Hepatocyte (in vitro differentiated cells): ENCODE results near the gene SFMBT2. TPM values are rescaled to one million over a fixed set of nuclear protein-coding genes. Genes with fewer than 3 reads are reported as not detected.

ENCODE experiments used
- DNase-seq: peaks from one replicate; pipeline ENCODE4 v3.0.0-alpha.2; 2016; ENCODE audit warnings: low spot score
- H2AFZ ChIP-seq: fragments of 200-600 bp; sonication (generic); 2 replicates; pipeline ENCODE4 v1.6.0; 2016; ENCODE audit warnings: antibody characterized with exemption, mild to moderate bottlenecking
- H3K27ac ChIP-seq: fragments of 200-600 bp; sonication (generic); 2 replicates; pipeline ENCODE4 v1.5.1; 2016; ENCODE audit warnings: mild to moderate bottlenecking
- H3K27me3 ChIP-seq: fragments of 200-600 bp; sonication (generic); 2 replicates; pipeline ENCODE4 v1.6.1; 2016
- H3K36me3 ChIP-seq: fragments of 200-600 bp; sonication (generic); replicated peaks from 2 replicates; pipeline ENCODE4 v1.5.1; 2016; ENCODE audit warnings: low read depth; ENCODE audit not compliant: insufficient read depth
- H3K4me1 ChIP-seq: fragments of 200-600 bp; sonication (generic); 2 replicates; pipeline ENCODE4 v1.5.1; 2016; ENCODE audit warnings: mild to moderate bottlenecking, moderate library complexity; ENCODE audit not compliant: insufficient read depth
- H3K4me2 ChIP-seq: fragments of 200-600 bp; sonication (generic); 2 replicates; pipeline ENCODE4 v1.6.0; 2016
- H3K4me3 ChIP-seq: fragments of 200-600 bp; sonication (generic); 2 replicates; pipeline ENCODE4 v1.5.1; 2016; ENCODE audit warnings: mild to moderate bottlenecking
- H3K79me2 ChIP-seq: fragments of 200-600 bp; sonication (generic); 2 replicates; pipeline ENCODE4 v1.6.0; 2017; ENCODE audit warnings: mild to moderate bottlenecking
- H3K9me2 ChIP-seq: fragments of 200-600 bp; sonication (generic); replicated peaks from 2 replicates; pipeline ENCODE4 v1.6.0; 2017; ENCODE audit warnings: mild to moderate bottlenecking; ENCODE audit not compliant: insufficient read depth
- H3K9me3 ChIP-seq: fragments of 200-600 bp; sonication (generic); 2 replicates; pipeline ENCODE4 v1.5.1; 2016; ENCODE audit warnings: low read depth, mild to moderate bottlenecking
- H4K20me1 ChIP-seq: fragments of 200-600 bp; sonication (generic); 2 replicates; pipeline ENCODE4 v1.6.0; 2016; ENCODE audit warnings: mild to moderate bottlenecking; ENCODE audit not compliant: insufficient read depth, poor library complexity, severe bottlenecking
- EZH2 ChIP-seq: fragments of 200-600 bp; sonication (generic); IDR thresholded peaks from 2 replicates; pipeline ENCODE4 v1.6.1; 2016; ENCODE audit warnings: antibody characterized with exemption, mild to moderate bottlenecking, borderline replicate concordance
- EZH2phosphoT487 ChIP-seq: fragments of 200-600 bp; sonication (generic); IDR thresholded peaks from one replicate; pipeline ENCODE4 v1.6.1; 2018; ENCODE audit warnings: antibody characterized with exemption, mild to moderate bottlenecking, low read depth, moderate library complexity; ENCODE audit not compliant: unreplicated experiment, severe bottlenecking
- WGBS: methylation state at CpG from one replicate; pipeline ENCODE4 v1.1.6; 2016; ENCODE audit warnings: low lambda C conversion rate; ENCODE audit errors: missing lambda C conversion rate; 5-methylcytosine and 5-hydroxymethylcytosine counted together
- polyA plus RNA-seq: library from polyadenylated mRNA; unstranded; fragments of >200 nt; fragmentation: Nextera tagmentation; extraction: Ambion mirVana; gene quantifications from 2 replicates; pipeline ENCODE4 v1.2.1, GENCODE V29; 2016
- total RNA-seq: library from RNA; depleted of rRNA; stranded (reverse); fragments of >200 nt; gene quantifications from 2 replicates; pipeline ENCODE4 v1.2.3, GENCODE V29; 2014
- TF ChIP-seq, protein P1 (sequence below): fragments of 200-600 bp; sonication (generic); IDR thresholded peaks from 2 replicates; pipeline ENCODE4 v1.5.1; 2016; ENCODE audit warnings: antibody characterized with exemption, mild to moderate bottlenecking; ENCODE audit not compliant: poor library complexity

The SFMBT2 gene
- total and polyA plus RNA-seq, 2 experiments from 2014 or later, result 1.1 to 3.8 TPM

- WGBS, result 79% methylated on average over 5 of the region's 5 CpGs
- DNase-seq, result no peak
- H2AFZ ChIP-seq, result no peak overlapping the region
- no peaks in the 10 kb centered on the region for H4K20me1 ChIP-seq
- TF ChIP-seq, protein P1, sequence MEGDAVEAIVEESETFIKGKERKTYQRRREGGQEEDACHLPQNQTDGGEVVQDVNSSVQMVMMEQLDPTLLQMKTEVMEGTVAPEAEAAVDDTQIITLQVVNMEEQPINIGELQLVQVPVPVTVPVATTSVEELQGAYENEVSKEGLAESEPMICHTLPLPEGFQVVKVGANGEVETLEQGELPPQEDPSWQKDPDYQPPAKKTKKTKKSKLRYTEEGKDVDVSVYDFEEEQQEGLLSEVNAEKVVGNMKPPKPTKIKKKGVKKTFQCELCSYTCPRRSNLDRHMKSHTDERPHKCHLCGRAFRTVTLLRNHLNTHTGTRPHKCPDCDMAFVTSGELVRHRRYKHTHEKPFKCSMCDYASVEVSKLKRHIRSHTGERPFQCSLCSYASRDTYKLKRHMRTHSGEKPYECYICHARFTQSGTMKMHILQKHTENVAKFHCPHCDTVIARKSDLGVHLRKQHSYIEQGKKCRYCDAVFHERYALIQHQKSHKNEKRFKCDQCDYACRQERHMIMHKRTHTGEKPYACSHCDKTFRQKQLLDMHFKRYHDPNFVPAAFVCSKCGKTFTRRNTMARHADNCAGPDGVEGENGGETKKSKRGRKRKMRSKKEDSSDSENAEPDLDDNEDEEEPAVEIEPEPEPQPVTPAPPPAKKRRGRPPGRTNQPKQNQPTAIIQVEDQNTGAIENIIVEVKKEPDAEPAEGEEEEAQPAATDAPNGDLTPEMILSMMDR, result no peak
- no peak for TF ChIP-seq EZH2phosphoT487
- TF ChIP-seq EZH2, result no peak
- no peak overlapping the region for H3K4me3 ChIP-seq
- no peaks in the 10 kb centered on the region for H3K4me1 ChIP-seq
- H3K27me3 ChIP-seq, result no peaks in the 10 kb centered on the region
- no peak overlapping the region for H3K27ac ChIP-seq
- no peaks in the 10 kb centered on the region for H3K9me2 ChIP-seq
- no peaks in the 10 kb centered on the region for H3K36me3 ChIP-seq
- H3K4me2 ChIP-seq, result no peak overlapping the region
- no peaks in the 10 kb centered on the region for H3K79me2 ChIP-seq
- no peaks in the 10 kb centered on the region for H3K9me3 ChIP-seq
Measured at GRCh38 chr10:7434378-7434777, 23.5 kb upstream of the SFMBT2 start.

DNA sequence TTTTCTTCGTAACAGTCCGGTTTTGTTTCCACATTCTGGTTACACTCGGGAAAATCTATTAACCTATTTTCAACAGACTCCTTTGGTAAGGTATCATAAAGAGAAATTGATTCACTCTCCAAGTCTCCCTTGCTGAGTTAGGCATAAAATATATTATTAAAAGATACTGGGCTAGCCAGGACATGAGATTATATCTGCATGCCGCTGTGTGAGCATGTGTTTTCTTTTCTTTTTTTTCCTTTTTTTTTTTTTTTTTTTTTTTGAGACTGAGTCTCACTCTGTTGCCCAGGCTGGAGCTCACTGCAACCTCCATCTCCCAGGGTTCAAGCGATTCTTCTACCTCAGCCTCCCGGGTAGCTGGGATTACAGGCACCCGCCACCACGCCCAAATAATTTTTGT is 23.0 kb upstream of the SFMBT2 start:
- H3K4me1 ChIP-seq, result no peaks in the 10 kb centered on the region
- H3K9me3 ChIP-seq, result no peaks in the 10 kb centered on the region
- no peaks in the 10 kb centered on the region for H3K79me2 ChIP-seq
- H4K20me1 ChIP-seq, result no peaks in the 10 kb centered on the region
- H3K27me3 ChIP-seq, result no peaks in the 10 kb centered on the region
- DNase-seq, result no peak
- no peaks in the 10 kb centered on the region for H3K9me2 ChIP-seq
- WGBS, result 79% methylated on average over 8 of the region's 8 CpGs
- H3K4me2 ChIP-seq, result peak overlapping the region; percentile 69
- no peak for TF ChIP-seq EZH2phosphoT487
- TF ChIP-seq, protein P1, result no peak
- no peak overlapping the region for H3K27ac ChIP-seq
- no peak overlapping the region for H3K4me3 ChIP-seq
- H2AFZ ChIP-seq, result no peak overlapping the region
- no peaks in the 10 kb centered on the region for H3K36me3 ChIP-seq

DNA sequence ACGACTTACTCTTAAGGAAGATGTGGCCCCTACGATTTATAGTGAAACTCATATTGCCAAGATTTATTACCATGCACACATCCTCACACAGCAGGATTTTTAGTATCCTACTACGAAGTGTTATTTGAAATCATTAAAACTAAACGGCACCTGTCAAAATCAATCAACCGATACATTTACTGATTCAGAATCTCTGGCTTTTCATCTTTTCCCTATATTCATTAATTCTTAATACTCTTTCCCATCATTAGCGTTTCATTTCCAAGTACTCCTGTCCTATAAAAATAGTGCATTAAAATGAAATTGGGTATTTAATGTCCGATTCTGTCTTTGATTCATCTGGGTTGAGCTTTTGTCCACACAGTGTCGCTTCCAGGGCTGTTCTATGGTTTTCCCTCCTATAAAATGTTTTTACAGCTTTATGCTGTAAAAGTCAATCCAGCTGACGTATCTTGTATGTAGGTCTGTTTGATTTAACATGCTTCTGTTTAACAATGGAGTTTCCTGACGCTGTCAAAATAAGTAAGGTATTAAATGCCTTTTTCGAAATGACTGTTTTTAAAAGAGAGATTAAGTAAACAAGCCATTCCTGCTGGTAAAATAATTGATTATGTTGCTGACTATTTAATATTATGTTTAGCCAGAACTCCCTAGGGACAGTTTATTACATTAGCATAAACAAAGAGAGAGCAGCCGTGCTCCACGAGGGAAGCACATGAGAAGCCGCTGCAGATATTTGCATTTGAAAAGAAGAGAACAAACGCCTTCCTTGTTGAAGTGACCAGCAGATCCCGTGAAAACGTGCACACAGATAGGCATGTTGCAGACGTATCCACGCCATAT is 22.3 kb upstream of the SFMBT2 start:
- H4K20me1 ChIP-seq, result no peaks in the 10 kb centered on the region
- no peak overlapping the region for H3K4me3 ChIP-seq
- peak overlapping the region; percentile 69 for H3K4me2 ChIP-seq
- no peaks in the 10 kb centered on the region for H3K9me3 ChIP-seq
- TF ChIP-seq, protein P1, result no peak
- no peak for TF ChIP-seq EZH2phosphoT487
- peak; percentile 18 for DNase-seq
- no peaks in the 10 kb centered on the region for H3K9me2 ChIP-seq
- H3K27me3 ChIP-seq, result no peaks in the 10 kb centered on the region
- H3K79me2 ChIP-seq, result no peaks in the 10 kb centered on the region
- no peak overlapping the region for H2AFZ ChIP-seq
- no peaks in the 10 kb centered on the region for H3K36me3 ChIP-seq
- no peaks in the 10 kb centered on the region for H3K4me1 ChIP-seq
- H3K27ac ChIP-seq, result no peak overlapping the region
- 32% methylated on average over 19 of the region's 19 CpGs for WGBS
